ENCODE data around the gene MLLT3.

MLLT3 gene

GRCh38 chr9:20598367-20598766, 23.9 kb downstream of the MLLT3 start:
- no peak overlapping the region for H3K4me3 ChIP-seq (ENCODE audit: low read depth, low read length)
- TF ChIP-seq CTCF (IDR thresholded peaks at IDR 0.05; ENCODE audit: borderline replicate concordance, insufficient read depth, low read depth, low read length), result no peak

- no peak for TF ChIP-seq CTCF (IDR thresholded peaks at IDR 0.05; ENCODE audit: borderline replicate concordance, insufficient read depth, low read depth, low read length)
- H3K4me3 ChIP-seq (ENCODE audit: low read depth, low read length), result no peak overlapping the region
These were observed 24.4 kb downstream of the MLLT3 start for GRCh38 chr9:20597862-20598261.

GRCh38 chr9:20594608-20595007, 27.7 kb downstream of the MLLT3 start:
- H3K4me3 ChIP-seq (ENCODE audit: low read depth, low read length), result no peak overlapping the region
- no peak for TF ChIP-seq CTCF (IDR thresholded peaks at IDR 0.05; ENCODE audit: borderline replicate concordance, insufficient read depth, low read depth, low read length)

- H3K4me3 ChIP-seq (ENCODE audit: low read depth, low read length), result no peak overlapping the region
- no peak for TF ChIP-seq CTCF (IDR thresholded peaks at IDR 0.05; ENCODE audit: borderline replicate concordance, insufficient read depth, low read depth, low read length)
These were observed 28.8 kb downstream of the MLLT3 start for GRCh38 chr9:20593537-20593936.

GRCh38 chr9:20593105-20593504, 29.2 kb downstream of the MLLT3 start:
- no peak for TF ChIP-seq CTCF (IDR thresholded peaks at IDR 0.05; ENCODE audit: borderline replicate concordance, insufficient read depth, low read depth, low read length)
- H3K4me3 ChIP-seq (ENCODE audit: low read depth, low read length), result no peak overlapping the region

GRCh38 chr9:20592673-20593072, 29.6 kb downstream of the MLLT3 start:
- no peak for TF ChIP-seq CTCF (IDR thresholded peaks at IDR 0.05; ENCODE audit: borderline replicate concordance, insufficient read depth, low read depth, low read length)
- no peak overlapping the region for H3K4me3 ChIP-seq (ENCODE audit: low read depth, low read length)

GRCh38 chr9:20591223-20591622, 31.1 kb downstream of the MLLT3 start:
- no peak overlapping the region for H3K4me3 ChIP-seq (ENCODE audit: low read depth, low read length)
- no peak for TF ChIP-seq CTCF (IDR thresholded peaks at IDR 0.05; ENCODE audit: borderline replicate concordance, insufficient read depth, low read depth, low read length)
